ENCODE data around the gene CHST2.

The CHST2 gene

DNA sequence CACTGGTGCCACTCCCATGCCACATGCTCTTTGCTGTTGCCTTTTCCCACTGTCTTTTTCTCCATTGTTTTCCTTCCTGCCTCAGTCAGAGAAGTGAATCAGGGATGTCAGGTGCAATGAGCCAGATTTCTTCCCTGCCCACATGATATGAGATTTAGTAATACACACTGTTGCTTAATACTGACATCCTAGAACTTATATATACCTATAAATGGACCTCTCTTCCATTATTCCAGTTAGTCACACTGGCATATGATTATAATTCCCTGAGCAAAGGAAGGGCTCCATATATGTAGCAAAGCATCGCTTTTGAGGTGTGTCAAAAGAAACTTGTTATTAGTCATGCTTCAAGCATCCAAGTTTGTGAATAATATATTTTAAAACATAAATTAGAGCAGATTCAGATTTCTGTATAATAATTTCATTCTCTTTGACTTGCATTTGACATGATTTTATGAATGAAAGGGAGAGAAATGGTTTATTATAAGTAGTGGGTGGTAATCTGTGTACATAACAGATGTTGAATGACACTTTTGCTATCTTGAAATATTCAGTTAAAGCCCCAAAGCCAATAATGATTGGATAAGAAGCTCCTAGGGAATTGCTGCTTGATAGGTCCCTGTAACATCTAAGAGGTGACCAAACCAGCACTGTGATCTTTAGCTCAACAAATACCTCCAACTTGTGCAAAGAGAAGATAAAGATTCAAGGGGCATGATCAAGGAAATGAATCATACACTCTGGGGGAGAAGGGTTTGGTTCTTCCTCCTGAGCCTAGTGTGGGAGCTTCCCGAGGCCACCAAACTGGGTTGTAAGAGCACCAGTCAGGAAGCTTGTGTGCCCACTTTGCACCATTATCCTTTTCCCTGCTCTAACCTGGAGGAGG, 48.6 kb downstream of the CHST2 start:
- no peak for DNase-seq (ENCODE audit: low read depth in 3 of 3)

DNA sequence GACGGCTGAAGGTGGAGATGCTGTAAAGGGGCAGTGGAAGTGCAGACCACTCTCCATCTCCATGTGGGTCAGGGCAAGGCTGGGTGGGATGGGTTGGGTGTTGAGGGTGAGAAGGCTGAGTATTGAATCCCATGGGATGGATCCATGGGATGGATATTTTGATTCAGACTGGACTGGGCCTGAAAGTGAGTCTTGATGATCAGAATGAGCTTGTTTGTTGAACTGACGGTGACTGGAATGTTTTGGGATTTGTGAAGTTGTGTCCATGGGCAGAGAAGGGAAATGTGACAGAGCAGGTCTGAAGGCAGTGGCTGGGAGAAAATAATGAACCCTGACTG, 49.3 kb downstream of the CHST2 start:
- DNase-seq (ENCODE audit: low read depth in 3 of 3), result no peak

DNA sequence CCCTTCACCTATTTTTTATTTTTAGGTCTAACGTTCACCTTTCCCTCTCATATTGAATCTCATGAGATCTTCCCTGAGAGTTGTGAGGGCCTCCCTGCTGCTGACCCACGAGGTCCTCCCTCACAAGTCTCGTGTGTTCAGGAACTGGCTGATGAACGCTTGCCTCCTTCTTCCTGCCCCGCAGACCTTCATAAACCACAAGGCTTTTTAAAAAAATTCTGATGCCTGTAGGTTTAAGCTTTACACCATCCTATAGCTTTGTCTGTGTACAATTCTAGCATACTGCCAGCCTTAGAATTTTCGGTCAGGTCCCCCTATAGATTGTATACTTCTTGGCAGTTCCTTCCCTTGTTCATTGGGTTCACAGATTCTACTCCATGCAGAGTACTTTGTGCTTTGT, 50.5 kb downstream of the CHST2 start:
- DNase-seq (ENCODE audit: low read depth in 3 of 3), result no peak

DNA sequence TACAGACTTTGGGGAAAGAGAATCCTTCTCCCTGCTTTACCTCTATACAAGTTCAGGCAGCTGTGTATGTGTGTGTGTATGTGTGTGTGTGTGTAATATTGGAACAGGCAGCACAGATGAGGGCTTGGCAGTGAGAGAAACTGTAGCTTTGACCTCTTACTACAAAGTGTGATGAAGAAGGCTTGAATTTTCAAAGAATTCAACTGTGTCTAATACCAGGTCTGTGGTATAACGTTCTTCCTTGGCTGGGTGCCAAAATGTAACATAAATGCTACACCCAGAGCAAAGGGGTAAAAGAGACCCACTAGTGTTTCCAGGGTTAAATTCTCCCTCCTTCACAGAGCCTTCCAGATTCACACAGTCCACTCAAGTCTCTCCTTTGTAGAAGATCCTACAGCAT, 51.1 kb downstream of the CHST2 start:
- no peak for DNase-seq (ENCODE audit: low read depth in 3 of 3)

DNA sequence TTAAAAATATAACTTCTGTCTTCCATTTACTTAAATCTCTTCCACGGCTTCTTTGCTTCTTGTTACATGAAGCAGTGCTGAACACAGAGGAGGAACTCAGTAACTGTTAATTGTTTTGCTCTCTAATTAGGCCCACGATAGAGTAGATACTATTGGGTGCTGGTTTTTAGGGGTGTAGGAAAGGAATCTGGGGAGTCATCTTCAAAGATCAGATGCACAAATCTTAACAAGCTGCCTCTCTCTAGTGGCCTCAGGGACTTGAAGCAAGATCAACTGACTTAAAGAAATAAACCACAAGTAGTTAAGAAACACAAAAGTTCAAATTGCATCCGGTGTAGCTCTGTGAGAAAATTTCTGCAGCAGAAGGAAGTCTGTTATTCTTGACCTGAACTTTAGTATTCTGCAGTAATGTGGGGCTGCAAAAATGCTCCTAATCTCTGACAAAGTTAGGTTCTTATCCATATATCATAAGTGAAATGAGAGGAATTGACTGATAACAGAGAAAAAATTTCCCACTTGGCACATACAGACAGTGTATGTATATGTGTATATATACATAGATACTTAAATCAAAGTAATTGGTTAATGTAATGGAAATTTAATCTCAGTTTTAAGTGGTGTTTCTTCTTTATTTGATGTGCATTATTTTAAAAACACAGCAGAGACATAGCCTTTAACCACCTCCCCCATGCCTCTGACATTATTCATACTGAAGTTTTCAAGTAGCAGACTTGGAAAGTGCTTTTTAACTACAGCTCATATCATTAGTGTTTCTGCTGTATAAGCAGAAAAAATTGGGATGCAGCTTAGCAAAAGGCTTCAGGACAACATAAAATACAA, 51.8 kb downstream of the CHST2 start:
- DNase-seq (ENCODE audit: low read depth in 3 of 3), result no peak

DNA sequence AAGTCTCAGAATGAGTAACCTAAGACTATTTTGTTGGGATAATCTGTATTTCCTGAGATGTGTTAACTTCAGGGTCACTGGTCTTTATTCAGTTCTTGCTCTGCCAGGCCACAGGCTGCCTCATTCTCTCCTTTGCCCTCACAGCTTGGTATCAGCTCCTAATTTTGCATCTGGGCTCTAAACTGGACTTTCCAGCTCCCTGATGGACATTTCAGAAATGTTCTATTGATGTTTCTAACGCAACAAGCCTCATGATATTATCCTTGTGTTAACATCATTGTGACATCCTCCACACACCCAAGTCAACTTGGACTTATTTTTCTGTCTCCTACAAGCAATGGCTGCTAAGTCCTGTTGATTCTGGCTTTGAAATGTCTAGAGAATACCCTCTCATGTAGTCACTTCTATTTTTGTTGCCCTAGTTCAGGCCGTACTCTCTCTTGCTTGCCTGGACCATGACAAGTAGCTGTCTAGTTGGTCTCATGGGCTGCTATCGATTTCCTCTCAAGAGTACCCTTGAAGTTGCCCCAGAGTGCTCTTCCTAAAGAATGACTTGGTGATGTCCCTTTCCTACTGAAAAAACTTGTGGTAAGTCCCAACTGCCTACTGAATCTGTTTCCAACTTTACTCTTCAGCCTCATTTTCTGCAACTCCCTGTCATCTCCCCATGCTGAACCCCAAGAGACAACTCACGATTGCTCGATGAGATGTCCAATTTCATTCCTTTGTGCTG, 52.7 kb downstream of the CHST2 start:
- DNase-seq (ENCODE audit: low read depth in 3 of 3), result no peak

DNA sequence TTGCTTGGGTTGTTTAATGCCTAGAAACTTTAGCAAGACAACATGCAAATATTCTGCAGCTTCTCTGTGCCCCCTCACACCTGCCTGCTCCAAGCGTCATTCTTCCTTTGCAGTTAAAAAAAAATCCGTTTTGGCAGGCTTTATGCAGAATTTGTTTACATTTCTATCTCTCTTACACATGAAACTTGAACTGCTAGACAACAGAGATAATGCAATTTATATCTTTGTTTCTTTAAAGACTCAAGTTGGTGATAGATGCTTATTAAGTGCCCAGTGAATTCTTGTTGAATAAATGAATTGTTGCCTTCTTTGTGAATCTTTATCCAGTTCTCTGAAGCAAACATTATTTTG, 53.2 kb downstream of the CHST2 start:
- DNase-seq (ENCODE audit: low read depth in 3 of 3), result no peak

DNA sequence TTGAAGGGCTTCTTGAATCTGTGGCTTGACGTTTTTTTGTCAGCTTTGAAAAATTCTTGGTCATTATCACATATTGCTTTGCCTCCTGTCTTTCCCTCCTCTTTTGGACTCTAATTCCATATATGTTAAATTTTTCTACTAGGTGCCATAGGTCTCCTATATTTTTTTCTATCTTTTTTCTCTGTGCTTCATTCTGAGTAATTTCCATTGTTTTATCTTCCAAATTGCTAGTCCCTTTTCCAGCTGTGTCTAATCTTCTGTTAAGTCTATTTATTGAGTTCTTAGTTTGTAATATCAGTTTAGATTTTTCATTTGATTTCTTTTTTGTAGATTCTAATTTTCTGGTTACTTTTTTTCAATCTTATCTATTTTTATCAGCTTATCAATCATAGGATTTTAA, 53.7 kb downstream of the CHST2 start:
- no peak for DNase-seq (ENCODE audit: low read depth in 3 of 3)
